ENCODE results near the gene CCDC85B.
A peak's percentile ranks its signal among the peaks of the same experiment; 100 is the strongest.
"Not testable (repeated sequence)": the region's sequence is repeated elsewhere in the genome, so short reads cannot be mapped to it uniquely, and the experiment has no call there.

CCDC85B gene

GRCh38 chr11:65887723-65888162 is 2.7 kb upstream of the CCDC85B start:
- DNase-seq, result no peak

- DNase-seq, result peak; percentile 99
Observed at GRCh38 chr11:65888163-65888814, 2.2 kb upstream of the CCDC85B start, which contains the start of gene FIBP. FIBP (minus strand) TSS chr11:65888471; CDS start chr11:65888418, 53 bp downstream.

- DNase-seq, result peak; percentile 26
Observed at GRCh38 chr11:65891219-65892136, 1.0 kb downstream of the CCDC85B start.

GRCh38 chr11:65892137-65892540 is 1.7 kb downstream of the CCDC85B start:
- not testable (repeated sequence) for DNase-seq

- DNase-seq, result no peak
Observed at GRCh38 chr11:65892661-65893317, 2.3 kb downstream of the CCDC85B start.

GRCh38 chr11:65894034-65894591 is 3.6 kb downstream of the CCDC85B start:
- no peak for DNase-seq

GRCh38 chr11:65895482-65895981 is 5.1 kb downstream of the CCDC85B start:
- DNase-seq, result no peak

GRCh38 chr11:65896034-65896999 is 5.8 kb downstream of the CCDC85B start:
- no peak for DNase-seq

GRCh38 chr11:65897020-65897471 is 6.6 kb downstream of the CCDC85B start:
- no peak for DNase-seq

GRCh38 chr11:65898656-65899355 is 8.3 kb downstream of the CCDC85B start:
- no peak for DNase-seq

- peak; percentile 86 for DNase-seq
Observed at GRCh38 chr11:65899356-65900124, 9.1 kb downstream of the CCDC85B start.

GRCh38 chr11:65900125-65900898 is 9.8 kb downstream of the CCDC85B start, which contains the start of gene FOSL1:
FOSL1 (minus strand) TSS chr11:65900388; CDS start chr11:65900339, 49 bp downstream.
- DNase-seq, result peak; percentile 94

- DNase-seq, result no peak
Observed at GRCh38 chr11:65900899-65901180, 10.4 kb downstream of the CCDC85B start.

- DNase-seq, result no peak
Observed at GRCh38 chr11:65903068-65903481, 12.6 kb downstream of the CCDC85B start.

- DNase-seq, result no peak
Observed at GRCh38 chr11:65903715-65904114, 13.2 kb downstream of the CCDC85B start.

GRCh38 chr11:65906602-65907001 is 16.1 kb downstream of the CCDC85B start:
- no peak for DNase-seq

- DNase-seq, result no peak
Observed at GRCh38 chr11:65907878-65908277, 17.4 kb downstream of the CCDC85B start.

GRCh38 chr11:65911682-65912568 is 21.5 kb downstream of the CCDC85B start:
- peak; percentile 32 for DNase-seq

All from suppressor macrophage treated with lipopolysaccharide for 4 hours (primary cell).